Neuronal stem cell (in vitro differentiated cells): ENCODE measurements around the gene ADIRF.

Experiments used
- DNase-seq: peaks from one replicate; pipeline ENCODE4 v3.0.0-alpha.2; 2013; ENCODE audit warnings: low spot score
- H2AFZ ChIP-seq: one replicate; pipeline ENCODE4 v1.6.1; 2013; ENCODE audit warnings: mild to moderate bottlenecking, low read length, inconsistent platforms
- H2AK5ac ChIP-seq: 2 replicates; pipeline ENCODE4 v1.6.1; 2013; ENCODE audit warnings: low read depth, mild to moderate bottlenecking, inconsistent platforms, low read length, moderate library complexity, mixed read lengths
- H2BK120ac ChIP-seq: 2 replicates; pipeline ENCODE4 v1.6.1; 2013; ENCODE audit warnings: low read depth, mild to moderate bottlenecking, inconsistent platforms, low read length, moderate library complexity, mixed read lengths
- H2BK12ac ChIP-seq: one replicate; pipeline ENCODE4 v1.6.1; 2013; ENCODE audit warnings: low read length, inconsistent platforms
- H2BK15ac ChIP-seq: 2 replicates; pipeline ENCODE4 v1.6.1; 2013; ENCODE audit warnings: mild to moderate bottlenecking, low read length, inconsistent platforms, mixed read lengths
- H2BK5ac ChIP-seq: one replicate; pipeline ENCODE4 v1.6.1; 2013; ENCODE audit warnings: inconsistent platforms, mild to moderate bottlenecking, low read length, moderate library complexity
- H3K14ac ChIP-seq: one replicate; pipeline ENCODE4 v1.6.1; 2013; ENCODE audit warnings: low read length, inconsistent platforms
- H3K18ac ChIP-seq: 2 replicates; pipeline ENCODE4 v1.6.1; 2013; ENCODE audit warnings: low read length, inconsistent platforms
- H3K23ac ChIP-seq: 2 replicates; pipeline ENCODE4 v1.6.1; 2013; ENCODE audit warnings: low read depth, mild to moderate bottlenecking, mixed read lengths, low read length, inconsistent platforms; ENCODE audit not compliant: poor library complexity
- H3K27ac ChIP-seq: replicated peaks from 3 replicates; pipeline ENCODE4 v1.5.1; 2013; ENCODE audit warnings: low read length, inconsistent platforms
- H3K27me3 ChIP-seq, 3 experiments: 2 replicates each; pipeline ENCODE4 v1.6.1; 2013; ENCODE audit warnings: low read length in 3 of 3, mild to moderate bottlenecking in 2 of 3, inconsistent platforms in 1 of 3, low read depth in 1 of 3, mixed read lengths in 1 of 3, moderate library complexity in 1 of 3; ENCODE audit not compliant: control insufficient read depth in 3 of 3, insufficient read depth in 3 of 3
- H3K36me3 ChIP-seq, 2 donors: replicated peaks in 1 of 2; 2 replicates each; pipeline ENCODE4 v1.6.1; 2013; ENCODE audit warnings: low read length in 2 of 2; ENCODE audit not compliant: control insufficient read depth in 2 of 2, insufficient read depth in 2 of 2
- H3K4ac ChIP-seq: 2 replicates; pipeline ENCODE4 v1.6.1; 2013; ENCODE audit warnings: inconsistent platforms, mild to moderate bottlenecking, low read length, moderate library complexity
- H3K4me1 ChIP-seq, 2 donors: 1 replicate in 1 of 2; 2 replicates in 1 of 2; pipeline ENCODE4 v1.6.1; 2013; ENCODE audit warnings: low read length in 2 of 2, low read depth in 1 of 2; ENCODE audit not compliant: control insufficient read depth in 2 of 2, insufficient read depth in 1 of 2
- H3K4me2 ChIP-seq: one replicate; pipeline ENCODE4 v1.6.1; 2013; ENCODE audit warnings: mild to moderate bottlenecking, low read length, inconsistent platforms; ENCODE audit not compliant: insufficient read depth, poor library complexity, severe bottlenecking
- H3K4me3 ChIP-seq, 2 donors: 2 replicates each; pipeline ENCODE4 v1.5.1; 2013; ENCODE audit warnings: low read length in 2 of 2, mild to moderate bottlenecking in 2 of 2, inconsistent platforms in 1 of 2, moderate library complexity in 1 of 2
- H3K79me1 ChIP-seq: one replicate; pipeline ENCODE4 v1.6.1; 2013; ENCODE audit warnings: low read depth, mild to moderate bottlenecking, inconsistent platforms, low read length, moderate library complexity
- H3K9ac ChIP-seq: one replicate; pipeline ENCODE4 v1.6.1; 2013; ENCODE audit warnings: mild to moderate bottlenecking, low read depth, low read length, inconsistent platforms; ENCODE audit not compliant: poor library complexity
- H3K9me3 ChIP-seq, 2 donors: replicated peaks in 1 of 2; 2 replicates each; pipeline versions ENCODE3 to v1.6.1; 2013; ENCODE audit warnings: low read length in 2 of 2, mild to moderate bottlenecking in 2 of 2, inconsistent platforms in 1 of 2, low read depth in 1 of 2, mixed read lengths in 1 of 2, moderate library complexity in 1 of 2; ENCODE audit not compliant: control insufficient read depth in 2 of 2, insufficient read depth in 1 of 2
- H4K8ac ChIP-seq: one replicate; pipeline ENCODE4 v1.6.1; 2013; ENCODE audit warnings: low read depth, mild to moderate bottlenecking, inconsistent platforms, low read length, moderate library complexity
- H4K91ac ChIP-seq: one replicate; pipeline ENCODE4 v1.6.1; 2013; ENCODE audit warnings: low read length, low read depth, mild to moderate bottlenecking, inconsistent platforms; ENCODE audit not compliant: poor library complexity
- WGBS, 2 donors: extraction: QIAGEN DNeasy Blood & Tissue Kit; methylation state at CpG; one replicate each; pipeline ENCODE4 v1.1.7; 2013; ENCODE audit warnings: missing lambda C conversion rate in 2 of 2, mixed read lengths in 1 of 2; ENCODE audit not compliant: insufficient read length in 2 of 2, insufficient replicate concordance in 1 of 2; ENCODE audit errors: extremely low coverage in 2 of 2; 5-methylcytosine and 5-hydroxymethylcytosine counted together

The ADIRF gene

GRCh38 chr10:86959737-86960002 lies 8.6 kb upstream of the ADIRF start:
- Histone ChIP-seq H3K9me3 (no peaks in the 10 kb centered on the region), H3K27me3 (no peaks in the 10 kb centered on the region), H3K4me1 (peaks cover 40 to 46% of the 10 kb centered on the region in 2 donors), H3K27ac (no peak overlapping the region), H3K18ac (peak overlapping the region; percentile 88), H2AFZ (peak overlapping the region; percentile 76), H2BK120ac (peak overlapping the region; percentile 75), H3K9ac (peak overlapping the region; percentile 30), H3K4me2 (no peak overlapping the region), H2BK12ac (peak overlapping the region; percentile 78), H3K14ac (peak overlapping the region; percentile 31), H3K4ac (peak overlapping the region; percentile 84), H4K8ac (peak overlapping the region; percentile 99), H3K23ac (peak overlapping the region; percentile 89), H3K79me1 (peaks cover 1% of the 10 kb centered on the region), H3K36me3 (no peaks in the 10 kb centered on the region), H2BK5ac (peak overlapping the region; percentile 54), H2BK15ac (peak overlapping the region; percentile 97), H3K4me3 (no peak overlapping the region), H2AK5ac (peak overlapping the region; percentile 99), H4K91ac (peak overlapping the region; percentile 81)
- no peak for DNase-seq
- WGBS, 2 donors: no CpG with 5 or more reads among the region's 2 CpGs

- H3K4ac ChIP-seq: peak overlapping the region; percentile 84
Observed at GRCh38 chr10:86960003-86960862, 8.0 kb upstream of the ADIRF start.

GRCh38 chr10:86960863-86961434 lies 7.3 kb upstream of the ADIRF start:
- Histone ChIP-seq H3K4me2 (no peak overlapping the region), H2BK120ac (no peak overlapping the region), H3K18ac (peak overlapping the region; percentile 91), H3K36me3 (no peaks in the 10 kb centered on the region), H3K4ac (peak overlapping the region; percentile 4), H2AFZ (no peak overlapping the region), H3K79me1 (peaks cover 1% of the 10 kb centered on the region), H3K9ac (peak overlapping the region; percentile 38), H2BK12ac (peak overlapping the region; percentile 35), H4K91ac (peak overlapping the region; percentile 47), H2BK5ac (no peak overlapping the region), H4K8ac (no peak overlapping the region), H3K4me1 (peaks cover 30 to 33% of the 10 kb centered on the region in 2 donors), H3K27ac (no peak overlapping the region), H3K27me3 (no peaks in the 10 kb centered on the region), H2BK15ac (peak overlapping the region; percentile 97), H3K14ac (no peak overlapping the region), H3K9me3 (no peaks in the 10 kb centered on the region), H3K4me3 (no peak overlapping the region), H3K23ac (peak overlapping the region; percentile 16), H2AK5ac (peak overlapping the region; percentile 99)
- no peak for DNase-seq
- no CpG with 5 or more reads among the region's 9 CpGs for WGBS, 2 donors

More at GRCh38 chr10:86960003-86960862, 8.0 kb upstream of the ADIRF start:
- H2BK120ac ChIP-seq: peak overlapping the region; percentile 75
- H2BK12ac ChIP-seq: peak overlapping the region; percentile 78
- peak overlapping the region; percentile 99 for H4K8ac ChIP-seq
- H3K4me3 ChIP-seq: no peak overlapping the region
- no peaks in the 10 kb centered on the region for H3K36me3 ChIP-seq
- H3K23ac ChIP-seq: peak overlapping the region; percentile 89
- peak overlapping the region; percentile 38 for H3K9ac ChIP-seq
- no peak for DNase-seq
- no peak overlapping the region for H3K4me2 ChIP-seq
- H3K4me1 ChIP-seq: peaks cover 34 to 40% of the 10 kb centered on the region in 2 donors
- peaks cover 1% of the 10 kb centered on the region for H3K79me1 ChIP-seq
- WGBS, 2 donors: no CpG with 5 or more reads among the region's 37 CpGs
- H3K27me3 ChIP-seq: no peaks in the 10 kb centered on the region
- H2AFZ ChIP-seq: peak overlapping the region; percentile 76
- H4K91ac ChIP-seq: peak overlapping the region; percentile 81
- peak overlapping the region; percentile 97 for H2BK15ac ChIP-seq
- peak overlapping the region; percentile 99 for H2AK5ac ChIP-seq
- peak overlapping the region; percentile 31 for H3K14ac ChIP-seq
- H3K27ac ChIP-seq: no peak overlapping the region
- H3K9me3 ChIP-seq: no peaks in the 10 kb centered on the region
- H3K18ac ChIP-seq: peak overlapping the region; percentile 91
- H2BK5ac ChIP-seq: peak overlapping the region; percentile 54

GRCh38 chr10:86961481-86962091 lies 6.7 kb upstream of the ADIRF start:
- Histone ChIP-seq H4K8ac (peak overlapping the region; percentile 74), H3K23ac (peak overlapping the region; percentile 70), H2BK15ac (peak overlapping the region; percentile 49), H2AFZ (no peak overlapping the region), H2BK12ac (peak overlapping the region; percentile 75), H3K4me2 (no peak overlapping the region), H3K9ac (no peak overlapping the region), H3K27me3 (no peaks in the 10 kb centered on the region), H2BK120ac (no peak overlapping the region), H3K14ac (peak overlapping the region; percentile 72), H2AK5ac (peak overlapping the region; percentile 97), H3K4me1 (peaks cover 27 to 30% of the 10 kb centered on the region in 2 donors), H3K4ac (no peak overlapping the region), H3K79me1 (peaks cover 1% of the 10 kb centered on the region), H3K9me3 (no peaks in the 10 kb centered on the region), H3K4me3 (no peak overlapping the region), H2BK5ac (no peak overlapping the region), H4K91ac (peak overlapping the region; percentile 78), H3K36me3 (no peaks in the 10 kb centered on the region), H3K18ac (no peak overlapping the region), H3K27ac (no peak overlapping the region)
- WGBS, 2 donors: no CpG with 5 or more reads among the region's 12 CpGs
- no peak for DNase-seq
